Trophoblast cell (in vitro differentiated cells and primary cell): ENCODE data around the gene SEZ6.

Source experiments
- DNase-seq, 2 donors: peaks; one replicate each; pipeline ENCODE4 v3.0.0-alpha.2; 2016
- H2AFZ ChIP-seq: 2 replicates; pipeline ENCODE4 v1.6.1; 2013; ENCODE audit warnings: low read length, moderate library complexity, mild to moderate bottlenecking; ENCODE audit not compliant: insufficient read depth, poor library complexity
- H2AK5ac ChIP-seq: 2 replicates; pipeline ENCODE4 v1.6.1; 2013; ENCODE audit warnings: mild to moderate bottlenecking, low read length
- H2BK120ac ChIP-seq: 2 replicates; pipeline ENCODE4 v1.6.1; 2013; ENCODE audit warnings: low read length, mild to moderate bottlenecking, moderate library complexity; ENCODE audit not compliant: insufficient read depth, poor library complexity
- H2BK12ac ChIP-seq: 2 replicates; pipeline ENCODE4 v1.6.1; 2013; ENCODE audit warnings: mild to moderate bottlenecking, low read length, moderate library complexity
- H2BK5ac ChIP-seq: 2 replicates; pipeline ENCODE4 v1.6.1; 2013; ENCODE audit warnings: low read length, low read depth, moderate library complexity, mild to moderate bottlenecking; ENCODE audit not compliant: poor library complexity
- H3K14ac ChIP-seq: 2 replicates; pipeline ENCODE4 v1.6.1; 2013; ENCODE audit warnings: mild to moderate bottlenecking, low read length
- H3K18ac ChIP-seq: 2 replicates; pipeline ENCODE4 v1.6.1; 2013; ENCODE audit warnings: mild to moderate bottlenecking, low read length
- H3K23ac ChIP-seq: 2 replicates; pipeline ENCODE4 v1.6.1; 2013; ENCODE audit warnings: low read length
- H3K27ac ChIP-seq: 2 replicates; pipeline ENCODE4 v1.5.1; 2013; ENCODE audit warnings: low read depth, mild to moderate bottlenecking, inconsistent platforms, low read length, moderate library complexity
- H3K27me3 ChIP-seq: 2 replicates; pipeline ENCODE4 v1.6.1; 2013; ENCODE audit warnings: inconsistent platforms, mild to moderate bottlenecking, low read length, moderate library complexity; ENCODE audit not compliant: insufficient read depth
- H3K36me3 ChIP-seq, 2 experiments: 1 replicate in 1 of 2; 2 replicates in 1 of 2; pipeline ENCODE4 v1.6.1; 2013; ENCODE audit warnings: low read length in 2 of 2, mild to moderate bottlenecking in 2 of 2, moderate library complexity in 1 of 2; ENCODE audit not compliant: insufficient read depth in 2 of 2, control insufficient read depth in 1 of 2
- H3K4ac ChIP-seq: 2 replicates; pipeline ENCODE4 v1.6.1; 2013; ENCODE audit warnings: low read depth, mild to moderate bottlenecking, low read length, moderate library complexity
- H3K4me1 ChIP-seq, 2 experiments: 1 replicate in 1 of 2; 2 replicates in 1 of 2; pipeline ENCODE4 v1.6.1; 2013; ENCODE audit warnings: low read length in 2 of 2, mild to moderate bottlenecking in 2 of 2, moderate library complexity in 1 of 2; ENCODE audit not compliant: insufficient read depth in 2 of 2, control insufficient read depth in 1 of 2
- H3K4me2 ChIP-seq: 2 replicates; pipeline ENCODE4 v1.6.1; 2013; ENCODE audit warnings: inconsistent platforms, mild to moderate bottlenecking, low read length, moderate library complexity
- H3K4me3 ChIP-seq: 2 replicates; pipeline ENCODE4 v1.5.1; 2013; ENCODE audit warnings: mild to moderate bottlenecking, low read depth, low read length, inconsistent platforms
- H3K79me1 ChIP-seq: one replicate; pipeline ENCODE4 v1.6.1; 2013; ENCODE audit warnings: low read length
- H3K79me2 ChIP-seq: 2 replicates; pipeline ENCODE4 v1.6.1; 2013; ENCODE audit warnings: low read length, mild to moderate bottlenecking; ENCODE audit not compliant: control insufficient read depth, insufficient read depth, poor library complexity
- H3K9ac ChIP-seq: 2 replicates; pipeline ENCODE4 v1.6.1; 2013; ENCODE audit warnings: mild to moderate bottlenecking, low read length
- H3K9me3 ChIP-seq: 2 replicates; pipeline ENCODE4 v1.6.1; 2013; ENCODE audit warnings: low read depth, mild to moderate bottlenecking, control low read depth, inconsistent platforms, low read length; ENCODE audit not compliant: insufficient read depth
- H4K12ac ChIP-seq: 2 replicates; pipeline ENCODE4 v1.6.1; 2013; ENCODE audit warnings: low read depth, mild to moderate bottlenecking, low read length, moderate library complexity
- H4K8ac ChIP-seq: 2 replicates; pipeline ENCODE4 v1.6.1; 2013; ENCODE audit warnings: low read depth, mild to moderate bottlenecking, low read length, moderate library complexity
- H4K91ac ChIP-seq: one replicate; pipeline ENCODE4 v1.6.1; 2013; ENCODE audit warnings: low read depth, mild to moderate bottlenecking, low read length, moderate library complexity
- WGBS: extraction: QIAGEN DNeasy Blood & Tissue Kit; methylation state at CpG from one replicate; pipeline ENCODE4 v1.1.7; 2013; ENCODE audit warnings: missing lambda C conversion rate; ENCODE audit not compliant: insufficient read length, insufficient coverage; ENCODE audit errors: extremely low coverage; 5-methylcytosine and 5-hydroxymethylcytosine counted together

The SEZ6 gene

DNA sequence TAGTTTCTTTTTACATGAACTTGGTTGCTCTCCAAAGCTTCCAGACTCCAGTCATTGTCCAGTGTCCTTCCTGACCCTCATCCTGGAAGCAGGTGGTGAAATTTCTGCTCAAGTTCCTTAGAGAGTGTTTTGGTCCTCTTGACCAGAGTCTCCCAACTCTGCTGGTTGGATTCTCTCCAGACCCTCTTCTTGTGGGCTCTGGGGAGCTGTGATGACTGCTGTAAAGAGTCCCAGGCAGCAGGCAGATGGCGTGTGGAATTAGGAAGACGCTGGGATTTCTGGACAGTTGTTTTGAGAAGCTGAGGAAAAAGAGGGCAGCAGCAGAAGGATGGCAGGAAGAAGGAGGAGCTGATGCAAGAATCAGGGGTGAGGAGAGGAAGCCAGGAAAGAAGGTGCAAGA, 1.6 kb upstream of the SEZ6 start:
- H4K8ac ChIP-seq: no peak overlapping the region
- no peak overlapping the region for H2BK120ac ChIP-seq
- H3K4ac ChIP-seq: no peak overlapping the region
- H3K27me3 ChIP-seq: peaks cover 20% of the 10 kb centered on the region
- no peaks in the 10 kb centered on the region for H3K36me3 ChIP-seq
- no peak overlapping the region for H3K9ac ChIP-seq
- H2AK5ac ChIP-seq: no peak overlapping the region
- no peak overlapping the region for H3K4me2 ChIP-seq
- H3K14ac ChIP-seq: no peak overlapping the region
- no peak overlapping the region for H4K12ac ChIP-seq
- no peak overlapping the region for H4K91ac ChIP-seq
- H3K79me2 ChIP-seq: no peaks in the 10 kb centered on the region
- H3K4me3 ChIP-seq: no peak overlapping the region
- no peak for DNase-seq
- no peak overlapping the region for H3K18ac ChIP-seq
- no peaks in the 10 kb centered on the region for H3K79me1 ChIP-seq
- no peak overlapping the region for H2AFZ ChIP-seq
- no CpG with 5 or more reads among the region's 2 CpGs for WGBS
- H2BK5ac ChIP-seq: no peak overlapping the region
- no peak overlapping the region for H2BK12ac ChIP-seq
- H3K9me3 ChIP-seq: no peaks in the 10 kb centered on the region
- H3K27ac ChIP-seq: no peak overlapping the region
- H3K4me1 ChIP-seq: no peaks in the 10 kb centered on the region
- H3K23ac ChIP-seq: no peak overlapping the region

- Histone ChIP-seq H3K27me3 (peaks cover 20% of the 10 kb centered on the region), H3K9me3 (no peaks in the 10 kb centered on the region), H2AK5ac (no peak overlapping the region), H3K18ac (no peak overlapping the region), H4K91ac (no peak overlapping the region), H3K9ac (no peak overlapping the region), H3K36me3 (no peaks in the 10 kb centered on the region), H3K79me1 (no peaks in the 10 kb centered on the region), H3K23ac (no peak overlapping the region), H3K4me3 (no peak overlapping the region), H3K27ac (no peak overlapping the region), H3K79me2 (no peaks in the 10 kb centered on the region), H3K4me1 (no peaks in the 10 kb centered on the region), H4K12ac (no peak overlapping the region), H3K14ac (no peak overlapping the region), H3K4me2 (no peak overlapping the region), H2AFZ (no peak overlapping the region), H3K4ac (no peak overlapping the region), H2BK120ac (no peak overlapping the region), H4K8ac (no peak overlapping the region), H2BK12ac (no peak overlapping the region), H2BK5ac (no peak overlapping the region)
- no CpG with 5 or more reads among the region's 20 CpGs for WGBS
- peak in 1 of 2 donors; percentile 21 for DNase-seq
These were observed 1.6 kb downstream of the SEZ6 start for GRCh38 chr17:29004081-29004692.

- no peak overlapping the region for H3K14ac ChIP-seq
- WGBS: no CpG with 5 or more reads among the region's 12 CpGs
- H2BK5ac ChIP-seq: no peak overlapping the region
- no peaks in the 10 kb centered on the region for H3K4me1 ChIP-seq
- no peaks in the 10 kb centered on the region for H3K79me1 ChIP-seq
- H3K4ac ChIP-seq: no peak overlapping the region
- H2BK12ac ChIP-seq: no peak overlapping the region
- no peaks in the 10 kb centered on the region for H3K9me3 ChIP-seq
- no peak overlapping the region for H4K8ac ChIP-seq
- H3K27ac ChIP-seq: no peak overlapping the region
- no peak overlapping the region for H3K18ac ChIP-seq
- H2AK5ac ChIP-seq: no peak overlapping the region
- no peak overlapping the region for H4K12ac ChIP-seq
- no peak for DNase-seq
- H4K91ac ChIP-seq: no peak overlapping the region
- no peak overlapping the region for H3K4me3 ChIP-seq
- no peak overlapping the region for H2BK120ac ChIP-seq
- no peak overlapping the region for H3K23ac ChIP-seq
- H3K79me2 ChIP-seq: no peaks in the 10 kb centered on the region
- no peak overlapping the region for H3K9ac ChIP-seq
- no peak overlapping the region for H3K4me2 ChIP-seq
- peaks cover 20% of the 10 kb centered on the region for H3K27me3 ChIP-seq
- H2AFZ ChIP-seq: no peak overlapping the region
- no peaks in the 10 kb centered on the region for H3K36me3 ChIP-seq
These were observed 2.5 kb downstream of the SEZ6 start for GRCh38 chr17:29003289-29003688.

DNA sequence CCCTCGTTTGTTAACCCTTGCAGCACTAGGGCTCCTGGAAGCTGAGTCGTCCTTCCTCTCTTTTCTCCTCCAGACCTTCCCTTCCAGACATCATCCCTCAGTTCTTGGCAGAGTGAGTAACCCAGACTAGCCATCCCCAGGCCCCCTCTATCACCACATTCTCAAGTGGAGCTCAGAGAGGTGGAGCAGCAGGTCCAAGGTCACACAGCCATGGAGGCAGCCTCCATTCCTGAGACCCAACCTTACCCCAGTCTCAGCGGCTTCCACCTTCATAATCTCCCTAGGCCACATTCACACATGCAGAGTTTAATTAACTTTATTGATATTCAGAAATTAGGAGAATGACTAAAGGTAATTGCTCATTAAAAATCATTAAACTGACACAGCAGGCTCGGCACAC, 3.0 kb downstream of the SEZ6 start:
- no CpG with 5 or more reads among the region's 4 CpGs for WGBS
- no peaks in the 10 kb centered on the region for H3K36me3 ChIP-seq
- no peak overlapping the region for H4K12ac ChIP-seq
- H3K23ac ChIP-seq: no peak overlapping the region
- H3K4me3 ChIP-seq: no peak overlapping the region
- no peaks in the 10 kb centered on the region for H3K4me1 ChIP-seq
- H3K9me3 ChIP-seq: no peaks in the 10 kb centered on the region
- no peak overlapping the region for H4K91ac ChIP-seq
- no peak for DNase-seq
- no peak overlapping the region for H3K18ac ChIP-seq
- H3K27ac ChIP-seq: no peak overlapping the region
- no peak overlapping the region for H4K8ac ChIP-seq
- peaks cover 20% of the 10 kb centered on the region for H3K27me3 ChIP-seq
- H2AFZ ChIP-seq: no peak overlapping the region
- H3K79me2 ChIP-seq: no peaks in the 10 kb centered on the region
- H2BK120ac ChIP-seq: no peak overlapping the region
- no peaks in the 10 kb centered on the region for H3K79me1 ChIP-seq
- H2BK12ac ChIP-seq: no peak overlapping the region
- H2AK5ac ChIP-seq: no peak overlapping the region
- no peak overlapping the region for H3K4me2 ChIP-seq
- no peak overlapping the region for H3K4ac ChIP-seq
- H2BK5ac ChIP-seq: no peak overlapping the region
- no peak overlapping the region for H3K9ac ChIP-seq
- no peak overlapping the region for H3K14ac ChIP-seq
